ENCODE measurements around the gene SRGAP2C.
A peak's percentile ranks its signal among the peaks of the same experiment; 100 is the strongest.
"Not testable (repeated sequence)": the region's sequence is repeated elsewhere in the genome, so short reads cannot be mapped to it uniquely, and the experiment has no call there.

The SRGAP2C gene

DNA sequence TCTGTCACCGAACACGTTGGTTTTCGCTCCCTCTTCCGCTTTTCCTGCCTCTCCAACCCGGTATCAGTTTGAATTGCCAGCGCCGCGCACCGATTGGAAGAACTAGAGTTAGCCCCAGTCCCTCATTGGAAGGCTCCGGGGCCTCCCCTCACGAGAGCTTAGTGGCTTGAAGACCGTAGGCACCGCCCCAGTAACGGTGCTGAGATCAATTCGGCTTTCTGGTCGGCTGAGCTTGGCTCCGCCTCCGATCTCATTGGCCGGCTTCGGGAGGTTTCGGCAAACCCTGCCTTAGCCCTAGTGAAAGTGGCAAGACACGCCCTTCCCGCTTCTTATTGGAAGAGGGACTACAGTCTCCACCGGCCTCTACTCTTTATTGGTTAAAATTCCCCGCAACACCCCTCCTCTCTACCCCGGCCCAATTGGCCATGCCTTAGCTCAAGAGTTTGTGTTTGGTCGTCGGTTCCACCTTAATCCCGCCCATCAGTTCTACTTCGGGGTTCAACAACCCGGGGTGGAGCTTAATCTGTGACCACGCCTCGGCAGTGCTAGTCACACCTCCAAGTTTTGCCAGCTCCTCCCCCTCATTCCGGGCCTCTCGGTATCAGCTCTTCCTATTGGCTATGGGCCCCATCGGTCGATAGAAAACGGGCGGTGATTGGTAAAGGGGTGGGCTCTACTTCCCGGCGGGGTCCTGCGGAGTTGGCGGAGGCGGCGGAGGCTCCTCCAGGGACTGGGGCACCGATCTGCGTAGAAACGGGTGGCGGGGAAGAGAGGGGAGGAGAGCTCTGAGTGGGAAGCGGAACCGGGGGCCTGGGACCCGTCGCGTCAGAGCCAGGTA, at the start of gene SRGAP2C, which contains the start of gene FAM72B:
Gene SRGAP2C (plus strand): TSS at position 686 of the 838 bp plus-strand sequence. CDS start 2,472 bp downstream, outside the sequence.
Gene FAM72B (minus strand): TSS at position 51 of the 838 bp plus-strand sequence. CDS start 851 bp downstream, outside the sequence.
- DNase-seq: peak; percentile 100

DNA sequence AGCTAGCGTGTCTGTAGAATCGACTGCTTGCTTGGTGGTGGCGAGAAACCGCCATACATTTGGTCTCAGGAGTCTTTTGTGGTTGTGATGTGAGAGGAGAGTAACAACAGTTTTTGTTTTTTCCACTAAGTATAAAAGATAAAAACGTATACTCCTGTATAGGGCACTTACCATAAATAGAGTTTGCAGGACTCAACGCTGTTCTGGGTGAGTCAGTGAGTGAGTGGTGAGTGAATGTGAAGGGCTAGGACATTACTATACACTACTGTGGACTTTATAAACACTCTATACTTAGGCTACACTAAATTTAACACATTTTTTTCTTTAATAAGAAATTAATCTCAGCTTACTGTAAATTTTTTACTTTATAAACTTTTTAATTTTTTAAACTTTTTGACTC, 44.4 kb upstream of the SRGAP2C start:
- DNase-seq: not testable (repeated sequence)

DNA sequence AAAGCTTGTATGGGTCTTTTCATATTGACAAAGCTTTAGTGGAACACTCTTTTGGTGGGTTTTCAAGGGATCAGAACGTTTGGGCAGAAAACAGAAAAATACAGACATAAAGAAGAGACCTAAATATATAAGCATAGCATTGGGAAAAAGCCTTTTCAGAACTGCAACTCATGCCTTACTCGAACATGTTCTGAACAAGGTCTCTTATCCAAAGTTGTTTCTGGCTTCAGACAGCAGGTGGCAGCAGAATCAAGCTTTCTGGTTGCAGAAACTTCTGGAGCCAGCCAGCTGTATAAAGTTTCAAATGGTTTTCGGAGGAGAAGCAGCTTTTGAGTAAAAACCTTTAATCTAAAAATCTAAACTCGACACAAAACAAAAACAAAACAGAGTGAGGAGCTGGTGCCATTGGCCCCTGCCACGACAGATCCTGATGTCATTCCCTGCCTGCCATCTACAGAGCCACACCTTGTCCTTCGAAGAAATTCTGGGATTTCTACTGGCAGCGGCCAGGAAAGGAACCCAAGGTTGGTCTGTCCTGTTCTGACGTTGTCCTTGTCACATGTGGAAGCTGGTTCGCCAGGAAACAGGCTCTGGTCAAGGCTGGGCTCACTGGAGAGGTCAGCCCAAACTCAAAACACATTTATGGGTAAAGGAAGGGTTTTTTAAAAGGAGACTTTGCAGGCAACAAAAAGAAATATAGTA, 36.1 kb upstream of the SRGAP2C start:
- not testable (repeated sequence) for DNase-seq

DNA sequence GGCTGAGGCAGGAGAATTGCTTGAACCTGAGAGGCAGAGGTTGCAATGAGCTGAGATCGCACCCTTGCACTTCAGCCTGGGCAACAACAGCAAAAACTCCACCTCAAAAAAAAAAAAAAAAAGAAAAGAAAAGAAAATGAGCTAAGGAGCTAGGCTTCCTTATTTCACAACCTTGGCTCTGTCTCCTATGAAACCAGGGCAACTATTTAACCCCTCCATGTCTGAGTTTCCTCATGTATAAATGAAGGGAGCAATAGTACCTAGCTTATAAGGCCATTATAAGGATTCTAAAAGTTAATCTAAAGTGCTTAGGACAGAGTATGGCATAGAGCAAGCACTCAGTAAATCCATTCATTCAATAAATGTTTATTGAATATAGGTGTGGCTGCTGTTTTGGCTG, 33.5 kb upstream of the SRGAP2C start:
- not testable (repeated sequence) for DNase-seq

DNA sequence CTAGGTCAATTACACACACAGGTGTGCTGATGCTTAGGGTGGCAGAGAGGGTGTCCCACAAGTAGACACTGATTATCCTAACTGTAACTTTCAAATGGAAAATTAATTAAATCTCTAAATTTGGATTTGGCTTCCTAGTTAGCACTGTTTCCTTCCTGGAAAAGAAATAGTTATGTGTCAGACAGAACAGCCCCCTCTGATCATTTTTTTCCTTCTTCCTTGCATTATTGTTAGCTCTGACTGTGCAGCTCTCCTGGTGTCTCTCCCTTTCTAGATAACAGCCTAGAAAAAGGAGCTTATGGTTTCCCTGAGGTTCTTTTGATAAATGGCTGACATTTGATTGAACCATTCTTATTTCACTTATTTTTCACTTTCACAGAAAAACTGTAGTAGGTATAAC, 32.0 kb upstream of the SRGAP2C start:
- DNase-seq: not testable (repeated sequence)

DNA sequence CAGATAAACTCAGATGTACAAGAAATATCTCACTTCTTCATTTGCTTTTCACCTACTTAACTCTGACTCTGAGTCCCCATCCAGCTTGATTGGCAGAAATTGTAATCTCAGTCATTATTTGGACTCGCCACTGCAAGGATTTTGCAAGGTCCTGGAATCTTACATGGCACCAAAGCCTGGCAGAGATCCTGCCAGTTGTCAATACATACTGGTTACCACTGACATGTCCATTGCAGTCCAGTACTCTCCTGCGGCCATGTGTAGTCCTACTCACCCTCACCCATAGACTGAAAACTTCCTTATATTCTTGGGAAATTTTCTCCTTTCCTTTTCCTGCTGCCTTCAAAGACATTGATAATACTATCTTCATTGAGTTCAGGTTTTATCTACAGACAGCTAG, 30.0 kb upstream of the SRGAP2C start:
- not testable (repeated sequence) for DNase-seq

DNA sequence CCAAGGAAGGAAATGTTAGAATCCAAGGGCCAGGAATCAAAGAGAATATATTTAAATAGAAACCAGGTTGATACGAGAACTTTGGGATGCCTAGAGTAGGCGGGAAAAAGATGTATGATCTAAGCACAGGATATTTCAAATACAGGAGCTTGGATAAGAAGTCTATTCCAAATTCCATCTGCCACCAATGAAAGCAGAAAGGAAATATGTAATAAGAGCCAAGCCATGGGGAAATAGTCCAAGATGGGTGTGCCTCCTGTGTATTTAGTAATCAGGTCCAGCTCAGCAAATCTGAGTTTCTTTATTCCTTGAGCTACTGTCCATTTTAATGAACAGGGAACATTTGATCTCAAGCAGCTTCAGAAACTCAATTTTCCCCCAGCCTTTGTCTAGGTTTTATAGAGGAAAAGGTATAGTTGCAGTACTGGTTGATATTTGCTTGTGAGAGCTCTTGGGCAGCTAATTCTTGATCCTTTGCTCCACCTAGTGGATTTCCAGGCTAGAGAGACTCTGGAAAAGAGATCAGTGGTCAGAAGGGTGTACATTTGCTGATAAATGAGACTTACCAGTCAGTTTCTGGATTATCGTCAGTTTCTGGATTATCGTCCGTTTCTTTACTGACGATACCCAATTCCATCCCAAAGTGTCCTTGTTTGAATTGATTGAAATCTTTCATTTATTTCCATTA, 29.0 kb upstream of the SRGAP2C start:
- DNase-seq: peak; percentile 37

DNA sequence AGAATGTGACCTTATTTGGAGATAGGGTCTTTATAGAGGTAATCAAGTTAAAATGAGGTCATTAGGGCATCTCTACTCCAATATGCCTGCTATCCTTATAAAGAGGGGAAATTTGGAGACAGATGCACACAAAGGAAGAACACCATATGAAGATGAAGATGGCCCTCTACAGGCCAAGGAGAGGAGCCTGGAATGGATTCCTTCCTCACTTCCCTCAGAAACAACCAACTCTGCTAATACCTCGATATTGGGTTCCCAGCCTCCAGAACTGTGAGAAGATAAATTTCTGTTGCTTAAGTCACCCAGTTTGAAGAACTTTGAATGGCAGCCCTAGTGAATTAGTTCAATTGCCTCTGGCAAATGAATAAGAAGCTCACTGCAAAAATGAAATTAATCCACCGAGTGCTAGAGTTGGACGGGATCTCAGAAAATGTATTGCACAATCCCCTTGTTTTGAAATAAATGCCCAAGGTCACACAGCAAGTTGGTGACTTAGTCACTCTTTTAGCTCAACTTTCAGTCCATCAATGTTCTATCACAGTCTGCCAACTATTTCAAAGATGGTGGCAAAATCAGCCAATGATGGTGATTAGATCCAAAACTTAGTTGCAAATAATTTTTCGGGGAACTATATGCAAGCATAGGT, 27.7 kb upstream of the SRGAP2C start:
- not testable (repeated sequence) for DNase-seq

DNA sequence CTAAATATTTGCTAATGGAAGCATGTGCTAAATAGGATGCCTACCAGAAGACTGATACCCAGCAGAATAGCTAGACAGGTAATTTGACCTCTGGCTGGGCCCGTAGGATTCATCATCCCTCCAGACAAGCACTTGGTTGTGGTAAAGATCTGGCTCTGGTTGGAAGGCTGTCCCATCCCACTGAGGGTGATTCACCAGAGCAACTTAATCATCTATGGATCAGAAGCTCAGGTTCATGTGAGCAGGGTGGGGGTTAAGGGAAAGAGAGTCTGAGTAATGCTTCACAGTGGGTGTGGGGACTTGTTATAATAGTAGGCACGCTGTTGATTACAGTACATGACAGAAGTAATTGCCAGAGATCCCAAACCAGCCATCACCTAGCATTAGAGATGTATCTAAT, 27.2 kb upstream of the SRGAP2C start:
- DNase-seq: not testable (repeated sequence)

DNA sequence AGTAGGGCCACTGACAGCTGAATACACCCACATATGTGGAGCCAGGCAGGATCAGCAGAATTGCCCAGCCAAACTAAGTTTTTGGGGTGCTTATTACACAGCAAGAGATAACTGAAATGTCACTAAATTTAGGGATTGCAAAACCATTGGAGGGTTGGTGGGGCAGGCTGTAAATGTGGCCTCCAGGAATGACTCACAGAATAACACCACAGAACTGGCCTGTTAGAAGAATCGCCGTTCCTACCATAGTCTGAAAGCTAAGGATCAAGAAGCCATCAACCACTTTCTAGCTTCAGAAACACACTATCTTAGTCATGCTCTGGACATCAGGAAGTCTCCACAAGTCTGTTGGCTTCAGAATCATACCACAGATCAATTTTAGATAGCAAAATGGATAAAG, 24.7 kb upstream of the SRGAP2C start:
- DNase-seq: not testable (repeated sequence)

DNA sequence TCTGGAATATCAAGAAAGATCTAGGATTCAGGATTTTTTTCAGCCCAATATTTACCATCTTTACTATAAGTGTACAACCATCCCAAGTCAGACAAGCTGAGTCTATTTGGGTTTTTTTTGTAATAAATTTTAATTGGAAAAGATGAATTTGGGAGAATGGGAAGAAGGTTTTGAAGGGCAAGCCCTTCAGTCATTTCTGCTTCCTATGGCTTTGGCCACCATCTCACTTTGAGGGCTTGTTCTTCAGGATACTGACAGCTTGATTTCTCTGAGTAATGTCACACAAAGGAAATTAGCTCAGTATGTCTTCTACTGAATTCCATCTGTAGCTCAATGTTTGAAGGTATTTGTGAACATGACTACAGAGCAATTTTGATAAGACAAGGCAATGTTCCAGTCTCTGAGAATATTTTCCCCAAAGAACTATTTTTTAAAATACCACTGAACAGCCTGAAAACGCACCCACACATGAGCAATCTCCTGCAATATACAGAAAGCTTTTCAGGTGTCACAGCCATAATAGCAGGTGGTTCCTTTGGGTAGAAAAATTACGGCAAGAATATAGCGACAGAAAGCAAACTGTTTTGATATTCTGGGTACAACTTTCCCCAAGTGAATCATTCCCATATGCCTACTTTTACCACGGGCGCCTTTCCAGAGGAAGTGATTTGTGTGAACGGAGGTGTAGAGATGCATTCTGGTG, 23.4 kb upstream of the SRGAP2C start:
- not testable (repeated sequence) for DNase-seq

DNA sequence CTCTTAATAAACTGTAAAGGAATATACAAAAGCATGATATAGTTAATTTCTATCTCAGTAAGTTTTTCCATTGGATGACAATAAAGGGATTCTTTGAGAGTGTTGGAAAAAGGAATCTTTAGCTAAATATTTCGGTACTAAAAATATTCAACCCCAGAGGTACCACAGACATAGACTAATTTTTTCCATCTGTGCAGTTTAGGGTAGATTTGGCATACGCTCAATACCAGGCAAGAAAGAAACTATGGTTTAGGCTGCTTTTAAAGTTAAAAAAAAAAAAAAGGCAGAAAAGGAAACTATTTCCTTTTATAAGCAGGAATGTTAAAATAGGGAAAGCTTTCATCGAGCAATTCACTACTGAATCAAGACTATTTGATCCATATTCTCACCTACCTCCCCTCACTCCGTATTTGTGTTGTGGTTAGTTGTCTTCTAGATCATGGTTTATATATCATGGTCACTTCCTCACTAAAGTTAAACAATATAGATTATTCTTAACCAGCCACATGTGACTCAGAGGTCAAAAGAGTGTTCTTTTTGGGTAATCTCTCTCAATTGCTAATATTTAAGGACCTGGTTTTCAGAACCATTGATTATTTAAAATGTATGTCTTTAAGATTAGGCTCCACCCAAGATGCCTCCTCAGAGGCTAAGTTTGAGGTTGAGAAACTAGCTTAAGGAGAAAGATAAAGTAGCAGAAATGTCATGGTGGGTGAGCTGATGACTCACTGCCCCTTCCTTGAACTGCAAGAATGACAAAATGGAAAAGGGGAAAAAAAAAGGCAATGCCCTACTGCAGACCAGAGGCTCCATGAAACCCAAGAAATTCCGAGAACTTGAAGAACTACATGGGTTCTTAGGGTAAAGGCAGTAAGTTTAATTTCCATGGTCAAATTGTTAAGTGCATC, 20.7 kb upstream of the SRGAP2C start:
- DNase-seq: peak; percentile 73

DNA sequence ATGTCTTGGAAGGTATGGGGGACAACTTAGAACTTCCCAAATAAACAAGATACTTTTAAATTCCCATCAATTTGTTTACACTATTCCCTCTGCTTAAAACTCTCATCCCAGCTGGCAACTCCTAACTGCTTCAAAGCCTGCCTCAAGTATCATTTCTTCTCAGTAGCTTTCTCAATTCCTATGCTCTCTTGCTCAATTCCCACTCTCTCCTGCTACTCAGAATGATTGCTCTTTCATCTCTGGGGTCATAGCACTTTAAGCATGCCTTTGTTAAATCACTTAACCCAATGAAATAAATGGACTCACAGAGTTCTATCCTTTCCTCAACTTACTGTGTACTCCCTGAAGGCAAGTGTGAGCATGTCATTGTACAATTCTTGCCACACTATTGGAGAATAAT, 19.5 kb upstream of the SRGAP2C start:
- peak; percentile 52 for DNase-seq

DNA sequence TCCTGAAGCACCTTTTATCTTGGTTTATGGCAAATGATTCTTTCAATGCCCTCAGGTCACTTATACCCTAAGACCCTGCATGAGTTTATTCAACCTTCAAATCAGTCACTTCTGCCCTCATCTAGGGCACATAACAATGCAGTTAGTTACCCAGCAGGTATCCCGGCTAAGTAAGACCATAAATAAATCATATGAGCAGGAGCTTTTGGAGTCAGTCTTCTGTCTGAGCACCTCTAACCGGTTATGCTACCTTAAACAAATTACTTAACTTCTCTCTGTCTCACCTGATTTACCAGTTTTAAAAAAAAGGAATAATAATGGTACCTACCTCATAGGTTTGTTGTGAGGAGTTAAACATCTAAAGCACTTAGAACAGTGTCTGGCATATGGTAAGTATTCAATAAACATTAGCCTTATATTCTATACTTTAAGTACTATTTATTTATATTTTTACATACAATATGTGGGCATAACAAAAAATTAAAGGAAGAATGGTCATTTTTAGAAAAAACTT, 17.5 kb upstream of the SRGAP2C start:
- not testable (repeated sequence) for DNase-seq

DNA sequence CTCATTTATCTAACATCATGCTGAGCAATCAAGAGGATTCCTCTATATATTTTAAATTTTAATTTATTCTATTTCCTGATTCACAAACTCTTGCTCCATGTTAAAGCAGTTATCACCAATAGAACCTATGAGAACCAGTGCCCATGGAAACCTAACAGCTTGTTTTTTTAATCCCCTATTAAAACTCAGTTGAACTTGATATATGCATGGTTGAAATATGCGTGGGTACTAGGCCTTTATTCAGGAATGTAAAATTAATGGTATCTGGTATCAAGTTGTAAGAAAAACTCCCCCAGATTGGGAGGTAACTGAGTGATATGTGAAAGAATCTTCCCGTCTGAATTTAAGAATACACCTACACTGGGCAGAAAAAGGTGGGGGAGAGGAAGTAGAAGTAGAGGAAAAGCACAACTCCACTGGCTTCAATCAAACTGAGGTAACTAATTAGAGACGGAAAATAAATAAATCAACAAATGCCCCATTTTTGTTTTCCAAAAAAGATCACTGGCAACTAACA, 16.6 kb upstream of the SRGAP2C start:
- DNase-seq: not testable (repeated sequence)

DNA sequence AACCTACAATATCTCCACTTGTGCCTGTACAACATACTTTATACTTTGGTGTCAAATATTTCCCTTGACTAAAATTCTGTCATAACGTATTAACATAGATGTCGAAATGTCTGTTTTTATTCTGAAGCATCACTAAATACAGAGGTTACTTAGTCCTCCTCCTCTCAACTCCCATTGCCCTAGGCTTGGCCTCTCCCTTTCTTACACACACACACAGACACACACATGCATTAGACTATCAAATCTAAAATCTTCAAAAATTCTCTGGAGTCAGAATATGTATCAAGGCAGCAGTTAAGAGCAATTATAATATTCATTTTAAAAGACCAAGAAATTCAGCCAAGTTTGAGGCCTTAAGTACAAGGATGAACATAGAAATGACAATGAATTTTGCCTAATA, 8.1 kb upstream of the SRGAP2C start:
- not testable (repeated sequence) for DNase-seq

DNA sequence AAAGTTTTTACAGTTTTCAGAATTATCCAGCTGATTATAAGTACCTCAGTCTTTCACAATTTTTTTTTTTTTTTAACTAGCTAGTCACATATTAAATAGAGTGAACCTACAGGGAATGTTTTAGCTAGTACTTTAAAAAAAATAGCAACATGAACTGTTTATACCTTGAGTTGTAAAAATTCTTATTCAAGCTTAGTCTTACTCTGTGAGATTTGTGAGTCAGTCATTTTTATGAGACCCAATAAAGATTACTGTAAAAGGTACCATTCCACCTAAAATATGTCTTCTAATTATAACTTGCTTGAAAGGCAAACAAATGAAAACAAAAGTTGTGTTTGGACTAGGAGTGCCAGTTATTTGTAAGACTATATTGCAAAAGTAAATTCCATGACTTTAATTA, 6.6 kb upstream of the SRGAP2C start:
- not testable (repeated sequence) for DNase-seq

DNA sequence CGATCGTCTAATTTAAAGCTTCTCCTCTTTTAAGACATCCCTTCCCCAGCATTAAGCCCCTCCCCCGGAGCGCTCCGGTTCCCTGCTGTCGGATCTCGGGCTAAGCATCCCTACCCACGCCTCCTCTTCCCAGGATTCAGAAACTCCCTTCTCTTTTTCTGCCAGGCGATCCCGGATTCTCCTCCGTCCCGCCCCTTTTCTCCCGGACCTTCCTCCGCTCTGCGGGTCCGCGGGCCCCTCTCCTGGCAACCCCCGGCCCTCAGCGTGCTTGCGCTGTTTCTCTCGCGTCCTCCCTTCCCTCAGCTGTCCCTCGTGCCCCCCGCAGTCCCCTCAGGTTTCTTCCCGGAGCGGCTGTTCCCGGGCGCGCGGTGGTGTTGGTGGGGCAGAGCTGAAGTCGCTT, 908 bp upstream of the SRGAP2C start:
- DNase-seq: not testable (repeated sequence)

DNA sequence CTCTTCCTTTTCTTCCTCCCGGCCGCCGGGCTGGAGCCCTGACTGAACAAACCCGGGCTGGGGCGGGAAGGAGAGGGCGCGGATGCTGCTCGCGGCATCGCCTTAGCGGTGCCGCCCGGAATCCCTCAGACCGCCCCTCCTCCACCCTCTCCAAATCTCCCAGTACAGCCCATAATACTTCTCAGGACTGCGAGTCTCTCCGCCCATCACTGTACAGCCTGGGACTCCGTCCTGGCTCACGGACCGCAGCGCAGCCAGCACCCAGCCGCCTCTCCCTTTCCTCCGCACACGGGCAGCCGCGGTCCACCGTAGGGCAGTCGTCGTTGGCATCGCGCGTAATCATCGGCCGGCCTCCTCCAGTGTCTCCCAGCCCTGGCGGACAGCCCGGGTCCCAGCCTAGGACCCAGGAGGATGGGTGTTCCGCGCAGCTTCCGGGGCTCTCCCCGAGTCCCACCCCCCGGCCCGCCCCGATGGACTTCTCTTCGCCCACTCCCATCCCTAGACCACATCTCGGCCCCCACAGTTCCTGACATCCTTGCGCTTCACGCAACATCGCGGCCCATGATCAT, 449 bp downstream of the SRGAP2C start:
- DNase-seq: not testable (repeated sequence)

DNA sequence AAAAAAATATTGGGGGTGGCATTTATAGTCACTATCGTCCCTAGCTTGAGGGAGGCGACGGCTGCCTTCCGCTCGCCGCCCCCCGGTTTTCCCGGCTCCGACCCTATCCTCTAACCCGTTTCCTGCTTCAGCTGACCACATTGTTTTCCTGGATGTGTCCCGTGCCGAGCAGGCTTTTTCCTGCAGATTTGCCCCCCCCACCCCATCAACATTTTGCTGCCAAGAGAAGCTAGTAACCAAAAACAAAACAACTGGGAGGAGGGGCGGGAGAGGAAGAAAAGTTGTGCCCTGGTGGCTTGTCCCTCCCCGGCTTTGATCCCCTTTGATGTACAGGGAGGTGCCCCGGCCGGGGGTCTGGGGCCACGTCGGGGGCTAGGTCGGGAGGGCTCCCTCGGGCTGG, 1.4 kb downstream of the SRGAP2C start:
- DNase-seq: not testable (repeated sequence)
